ENCODE measurements around the gene CDC42. TPM values are rescaled to one million over a fixed set of nuclear protein-coding genes. Genes with fewer than 3 reads are reported as not detected.
"Not testable (repeated sequence)": the region's sequence is repeated elsewhere in the genome, so short reads cannot be mapped to it uniquely, and the experiment has no call there.

CDC42 gene
- total RNA-seq, 1 experiment from 2014 or later, result 178 TPM

- not testable (repeated sequence) for DNase-seq (ENCODE audit: extremely low read depth, low read depth)
Measured at GRCh38 chr1:22034834-22035233, 17.7 kb upstream of the CDC42 start.

DNA sequence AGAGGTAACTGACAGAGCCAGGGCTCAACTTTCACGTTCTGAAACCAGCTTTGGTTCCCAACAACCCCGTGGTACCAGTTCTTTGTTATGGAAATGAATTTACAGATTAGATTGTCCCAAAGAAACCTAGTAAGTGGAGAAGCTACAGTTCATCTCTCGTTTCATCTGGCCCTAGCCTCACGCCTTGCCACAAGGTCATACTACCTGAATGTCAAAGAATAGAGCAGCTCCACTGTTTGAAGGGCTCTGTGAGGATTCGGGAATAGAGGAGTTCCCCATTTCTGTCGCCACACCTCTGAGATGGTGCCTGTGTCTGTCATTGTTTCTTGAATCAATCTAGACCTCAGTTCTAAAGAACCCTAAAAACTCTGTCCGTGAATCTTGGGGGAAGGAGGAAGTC is 15.0 kb upstream of the CDC42 start:
- no peak for DNase-seq (ENCODE audit: extremely low read depth, low read depth)

GRCh38 chr1:22038036-22038435 is 14.5 kb upstream of the CDC42 start:
- DNase-seq (ENCODE audit: extremely low read depth, low read depth), result no peak

- peak; percentile 11 for DNase-seq (ENCODE audit: extremely low read depth, low read depth)
Measured at GRCh38 chr1:22039594-22040285, 12.8 kb upstream of the CDC42 start.

- no peak for DNase-seq (ENCODE audit: extremely low read depth, low read depth)
Measured at GRCh38 chr1:22040286-22040623, 12.3 kb upstream of the CDC42 start.

GRCh38 chr1:22041505-22041904 is 11.0 kb upstream of the CDC42 start:
- no peak for DNase-seq (ENCODE audit: extremely low read depth, low read depth)

GRCh38 chr1:22043198-22043769 is 9.2 kb upstream of the CDC42 start:
- no peak for DNase-seq (ENCODE audit: extremely low read depth, low read depth)

- no peak for DNase-seq (ENCODE audit: extremely low read depth, low read depth)
Measured at GRCh38 chr1:22044690-22045420, 7.7 kb upstream of the CDC42 start.

DNA sequence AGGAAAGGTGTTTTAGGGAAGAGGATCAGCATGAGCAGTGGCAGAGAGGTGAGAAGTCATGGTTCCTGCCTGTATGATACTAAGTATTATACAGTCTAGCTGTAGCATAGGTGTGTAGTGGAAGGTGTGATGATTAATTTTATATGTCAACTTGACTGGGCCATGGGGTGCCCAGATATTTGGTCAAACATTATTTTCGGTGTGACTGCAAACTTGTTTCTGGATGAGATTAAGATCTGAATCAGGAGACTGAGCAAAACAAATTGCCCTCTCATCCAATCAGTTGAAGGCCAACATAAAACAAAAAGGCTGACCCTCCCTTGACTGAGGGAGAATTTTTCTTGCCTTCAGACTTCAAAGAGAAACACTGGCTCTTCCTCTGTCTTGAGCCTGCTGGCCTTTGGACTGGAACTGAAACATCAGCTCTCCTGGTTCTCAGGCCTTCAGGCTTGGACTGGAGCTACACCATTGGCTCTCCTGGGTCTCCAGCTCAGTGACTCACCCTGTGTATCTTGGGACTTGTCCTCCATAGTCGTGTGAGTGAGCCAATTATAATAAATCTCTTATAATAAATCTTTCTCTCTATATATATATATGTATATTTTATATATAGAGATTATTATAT is 6.8 kb upstream of the CDC42 start:
- DNase-seq (ENCODE audit: extremely low read depth, low read depth), result no peak

DNA sequence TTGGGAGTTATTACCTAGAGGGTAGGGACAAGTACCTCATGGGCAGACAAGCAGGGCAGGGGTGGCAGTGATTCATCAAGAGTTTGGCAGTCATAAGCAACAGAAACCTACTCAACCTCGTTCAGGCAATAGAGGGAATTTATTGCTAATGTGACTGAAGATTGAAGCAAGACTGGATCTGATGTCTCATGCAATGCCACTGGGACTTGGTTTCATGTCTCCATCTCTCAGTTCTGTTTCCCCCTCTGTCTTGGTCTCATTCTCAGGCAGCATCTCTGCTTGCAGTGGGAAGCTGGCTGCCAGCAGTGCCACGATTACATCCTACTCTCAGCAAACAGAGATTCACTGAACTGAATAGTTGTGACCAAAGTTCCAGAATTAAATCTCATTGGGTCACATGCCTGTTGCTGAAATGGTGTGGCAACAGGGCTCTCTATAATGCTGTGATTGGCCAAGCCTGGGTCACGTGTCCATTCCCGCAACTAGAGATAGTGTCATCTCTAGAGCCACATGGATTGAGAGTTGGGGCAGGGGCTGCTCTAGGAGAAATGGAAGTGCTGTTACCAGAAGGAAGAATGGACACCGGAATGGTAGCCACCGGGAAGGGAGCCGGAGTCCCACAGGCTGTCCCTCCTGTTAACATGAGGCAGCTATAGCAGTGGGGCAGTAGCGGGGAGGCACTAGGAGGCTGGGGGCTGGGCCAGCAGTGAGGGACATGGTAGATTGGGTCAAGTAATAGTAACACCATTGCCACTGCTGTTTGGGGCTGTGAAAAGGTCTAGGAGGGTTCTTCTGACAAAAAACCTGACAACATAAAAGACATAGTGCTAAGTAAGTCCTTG is 3.9 kb upstream of the CDC42 start:
- DNase-seq (ENCODE audit: extremely low read depth, low read depth), result no peak

GRCh38 chr1:22050330-22050729 is 2.2 kb upstream of the CDC42 start:
- no peak for DNase-seq (ENCODE audit: extremely low read depth, low read depth)

GRCh38 chr1:22051607-22052114 is 848 bp upstream of the CDC42 start:
- no peak for DNase-seq (ENCODE audit: extremely low read depth, low read depth)

DNA sequence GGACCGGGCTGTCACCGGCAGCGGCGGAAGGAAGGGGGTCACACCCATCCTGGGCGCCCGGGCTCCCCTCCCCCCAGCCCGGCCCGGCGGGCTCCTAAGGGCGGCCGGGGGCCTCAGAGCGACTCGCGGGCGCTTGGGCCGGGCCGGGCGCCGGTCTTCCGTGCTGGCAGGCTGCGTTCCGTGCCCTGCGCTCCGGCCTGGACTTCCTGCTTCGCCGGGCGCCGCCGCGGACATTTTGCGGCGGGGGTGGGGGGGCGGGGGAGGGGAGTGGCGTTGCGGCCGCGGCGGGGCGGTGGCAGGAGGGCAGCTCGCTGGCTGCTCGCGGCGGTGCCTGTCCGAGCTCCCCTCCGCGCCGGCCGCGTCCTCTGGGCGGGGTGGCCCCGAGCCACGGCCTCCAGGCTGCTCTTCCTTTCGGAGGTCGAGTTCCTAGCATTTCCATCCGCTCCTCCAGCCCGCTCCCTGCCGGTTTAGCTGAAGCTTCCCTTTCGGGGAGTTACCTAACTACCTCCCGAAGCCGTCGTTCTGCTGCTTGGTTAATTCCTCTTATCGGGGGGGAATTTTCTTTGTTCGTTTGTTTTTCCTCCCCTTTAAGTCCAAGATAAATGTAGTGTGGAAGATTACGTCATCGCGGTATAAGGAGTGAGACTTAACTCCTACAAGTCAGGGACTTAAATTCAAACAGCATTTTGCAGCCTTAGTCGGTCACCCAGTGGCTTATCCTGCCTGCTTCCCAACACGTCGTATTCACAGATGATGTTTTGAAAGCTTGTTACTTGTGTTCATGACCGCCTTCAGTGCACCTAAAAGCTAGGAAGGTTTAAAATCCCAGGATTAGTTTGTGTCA is 730 bp downstream of the CDC42 start:
- DNase-seq (ENCODE audit: extremely low read depth, low read depth), result peak; percentile 15

- DNase-seq (ENCODE audit: extremely low read depth, low read depth), result no peak
Measured at GRCh38 chr1:22053861-22054770, 1.6 kb downstream of the CDC42 start.

GRCh38 chr1:22055463-22055862 is 3.0 kb downstream of the CDC42 start:
- DNase-seq (ENCODE audit: extremely low read depth, low read depth), result no peak

GRCh38 chr1:22056043-22056442 is 3.5 kb downstream of the CDC42 start:
- no peak for DNase-seq (ENCODE audit: extremely low read depth, low read depth)

GRCh38 chr1:22056936-22057335 is 4.4 kb downstream of the CDC42 start:
- DNase-seq (ENCODE audit: extremely low read depth, low read depth), result no peak

DNA sequence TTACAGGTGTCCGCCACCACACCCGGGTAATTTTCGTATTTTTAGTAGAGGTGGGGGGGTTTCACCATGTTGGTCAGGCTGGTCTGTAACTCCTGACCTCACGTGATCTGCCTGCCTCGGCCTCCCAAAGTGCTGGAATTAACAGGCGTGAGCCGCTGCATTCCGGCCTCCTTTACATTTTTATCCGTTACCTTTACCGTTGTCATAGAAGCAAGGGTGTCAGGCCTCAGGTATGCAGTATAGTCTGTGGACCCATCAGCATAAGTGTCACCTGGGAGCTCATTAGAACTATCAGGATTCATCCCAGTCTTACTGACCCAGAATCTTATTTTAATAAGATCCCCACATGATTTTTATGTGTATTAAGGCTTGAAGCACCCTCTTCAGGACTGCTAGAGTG is 5.4 kb downstream of the CDC42 start:
- DNase-seq (ENCODE audit: extremely low read depth, low read depth), result no peak
